BE2C (cell line): ENCODE measurements around the gene TRMT2A.

Experiments used
- DNase-seq: peaks from one replicate; pipeline ENCODE4 v3.0.0-alpha.2; 2020
- H3K27me3 ChIP-seq: fragments of 250-450 bp; sonication (Bioruptor Pico); 2 replicates; pipeline ENCODE4 v1.5.1; 2020; ENCODE audit warnings: mild to moderate bottlenecking
- H3K36me3 ChIP-seq: fragments of 250-450 bp; sonication (Bioruptor Pico); 2 replicates; pipeline ENCODE4 v1.5.1; 2020; ENCODE audit warnings: mild to moderate bottlenecking
- H3K4me1 ChIP-seq: fragments of 250-450 bp; sonication (Bioruptor Pico); 2 replicates; pipeline ENCODE4 v1.5.1; 2020
- H3K4me3 ChIP-seq: 2 replicates; pipeline ENCODE4 v1.5.1; 2011; ENCODE audit warnings: low read depth, low read length
- H3K9me3 ChIP-seq: fragments of 250-450 bp; sonication (Bioruptor Pico); 2 replicates; pipeline ENCODE4 v1.5.1; 2020
- TF ChIP-seq, protein P1 (sequence below): IDR thresholded peaks from 2 replicates; pipeline ENCODE4 v1.5.1; 2012; ENCODE audit warnings: mild to moderate bottlenecking, low read depth, low read length

Gene TRMT2A

DNA sequence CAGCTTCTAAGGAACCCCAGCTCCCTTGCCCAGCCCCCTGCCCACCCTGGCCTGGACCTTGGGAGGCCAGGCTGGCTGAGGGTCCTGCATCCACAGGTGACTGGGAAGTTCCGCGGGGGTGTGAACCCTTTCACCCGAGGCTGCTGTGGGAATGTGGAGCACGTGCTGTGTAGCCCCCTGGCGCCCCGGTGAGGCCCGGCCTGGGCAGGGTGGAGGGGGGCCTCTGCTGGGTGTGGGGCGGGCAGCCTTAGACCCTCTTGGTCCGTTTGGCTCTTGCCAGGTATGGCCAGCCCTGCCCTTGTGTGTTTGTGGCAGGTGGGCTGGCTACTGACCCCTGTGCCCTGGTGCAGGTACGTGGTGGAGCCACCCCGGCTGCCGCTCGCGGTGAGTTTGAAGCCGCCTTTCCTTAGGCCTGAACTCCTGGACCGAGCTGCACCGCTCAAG is 23.5 kb upstream of the TRMT2A start:
- H3K4me3 ChIP-seq: no peak overlapping the region
- H3K36me3 ChIP-seq: peaks cover 31% of the 10 kb centered on the region
- no peaks in the 10 kb centered on the region for H3K27me3 ChIP-seq
- TF ChIP-seq, protein P1, sequence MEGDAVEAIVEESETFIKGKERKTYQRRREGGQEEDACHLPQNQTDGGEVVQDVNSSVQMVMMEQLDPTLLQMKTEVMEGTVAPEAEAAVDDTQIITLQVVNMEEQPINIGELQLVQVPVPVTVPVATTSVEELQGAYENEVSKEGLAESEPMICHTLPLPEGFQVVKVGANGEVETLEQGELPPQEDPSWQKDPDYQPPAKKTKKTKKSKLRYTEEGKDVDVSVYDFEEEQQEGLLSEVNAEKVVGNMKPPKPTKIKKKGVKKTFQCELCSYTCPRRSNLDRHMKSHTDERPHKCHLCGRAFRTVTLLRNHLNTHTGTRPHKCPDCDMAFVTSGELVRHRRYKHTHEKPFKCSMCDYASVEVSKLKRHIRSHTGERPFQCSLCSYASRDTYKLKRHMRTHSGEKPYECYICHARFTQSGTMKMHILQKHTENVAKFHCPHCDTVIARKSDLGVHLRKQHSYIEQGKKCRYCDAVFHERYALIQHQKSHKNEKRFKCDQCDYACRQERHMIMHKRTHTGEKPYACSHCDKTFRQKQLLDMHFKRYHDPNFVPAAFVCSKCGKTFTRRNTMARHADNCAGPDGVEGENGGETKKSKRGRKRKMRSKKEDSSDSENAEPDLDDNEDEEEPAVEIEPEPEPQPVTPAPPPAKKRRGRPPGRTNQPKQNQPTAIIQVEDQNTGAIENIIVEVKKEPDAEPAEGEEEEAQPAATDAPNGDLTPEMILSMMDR: no peak
- no peaks in the 10 kb centered on the region for H3K9me3 ChIP-seq
- DNase-seq: no peak
- H3K4me1 ChIP-seq: peaks cover 28% of the 10 kb centered on the region

- Histone ChIP-seq H3K27me3 (no peaks in the 10 kb centered on the region), H3K36me3 (peaks cover 26% of the 10 kb centered on the region), H3K4me3 (no peak overlapping the region), H3K9me3 (no peaks in the 10 kb centered on the region), H3K4me1 (peaks cover 33% of the 10 kb centered on the region)
- TF ChIP-seq, protein P1: no peak
- DNase-seq: no peak
Measured at GRCh38 chr22:20140107-20140445, 23.1 kb upstream of the TRMT2A start.

DNA sequence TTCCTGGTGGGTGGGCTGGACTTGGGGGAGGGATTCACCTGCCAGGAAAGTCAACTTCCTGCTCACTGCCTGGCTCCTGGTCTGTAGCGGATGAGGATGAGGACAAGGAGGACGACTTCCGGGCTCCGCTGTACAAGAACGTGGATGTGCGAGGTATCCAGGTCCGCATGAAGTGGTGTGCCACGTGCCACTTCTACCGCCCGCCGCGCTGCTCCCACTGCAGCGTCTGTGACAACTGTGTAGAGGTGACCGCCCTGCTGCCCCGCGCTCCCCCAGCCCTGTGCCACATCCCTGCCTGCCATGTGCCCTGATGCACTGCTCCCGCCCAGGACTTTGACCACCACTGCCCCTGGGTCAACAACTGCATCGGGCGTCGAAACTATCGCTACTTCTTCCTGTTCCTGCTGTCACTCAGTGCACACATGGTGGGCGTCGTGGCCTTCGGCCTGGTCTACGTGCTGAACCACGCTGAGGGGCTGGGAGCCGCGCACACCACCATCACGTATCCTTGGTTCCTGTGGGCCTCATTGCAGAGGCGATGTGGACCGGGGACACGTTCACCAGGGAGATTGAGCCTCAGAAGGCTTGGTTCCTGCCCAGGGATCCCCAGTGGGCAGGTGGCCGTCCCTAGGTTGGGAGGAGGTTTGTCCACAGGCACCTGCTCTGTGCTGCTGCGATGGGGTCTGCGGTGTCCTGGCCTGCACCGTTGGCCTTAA is 22.5 kb upstream of the TRMT2A start:
- Histone ChIP-seq H3K36me3 (peaks cover 25% of the 10 kb centered on the region), H3K4me3 (no peak overlapping the region), H3K9me3 (no peaks in the 10 kb centered on the region), H3K27me3 (no peaks in the 10 kb centered on the region), H3K4me1 (peaks cover 35% of the 10 kb centered on the region)
- DNase-seq: no peak
- TF ChIP-seq, protein P1: no peak

DNA sequence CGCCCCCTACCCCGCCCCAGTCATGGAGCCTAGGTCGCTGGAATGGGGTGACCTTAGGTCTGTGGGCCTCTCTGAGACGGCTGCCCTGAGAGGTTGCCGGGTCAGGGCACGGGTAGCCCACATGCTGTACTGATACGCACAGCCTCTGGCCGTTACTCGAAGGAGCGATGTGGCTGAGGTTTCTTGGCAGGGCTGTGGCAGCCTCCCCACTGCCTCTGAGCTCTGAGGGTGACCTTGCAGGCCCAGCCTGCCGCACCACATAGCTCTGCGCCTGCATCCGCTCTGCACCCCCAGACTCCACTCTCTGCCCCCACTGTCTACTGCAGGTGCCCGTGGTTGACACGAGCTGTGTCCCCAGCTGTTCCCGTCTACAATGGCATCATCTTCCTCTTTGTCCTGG is 21.8 kb upstream of the TRMT2A start:
- TF ChIP-seq, protein P1: no peak
- H3K9me3 ChIP-seq: no peaks in the 10 kb centered on the region
- peaks cover 25% of the 10 kb centered on the region for H3K36me3 ChIP-seq
- H3K4me3 ChIP-seq: no peak overlapping the region
- peaks cover 35% of the 10 kb centered on the region for H3K4me1 ChIP-seq
- no peak for DNase-seq
- H3K27me3 ChIP-seq: no peaks in the 10 kb centered on the region

DNA sequence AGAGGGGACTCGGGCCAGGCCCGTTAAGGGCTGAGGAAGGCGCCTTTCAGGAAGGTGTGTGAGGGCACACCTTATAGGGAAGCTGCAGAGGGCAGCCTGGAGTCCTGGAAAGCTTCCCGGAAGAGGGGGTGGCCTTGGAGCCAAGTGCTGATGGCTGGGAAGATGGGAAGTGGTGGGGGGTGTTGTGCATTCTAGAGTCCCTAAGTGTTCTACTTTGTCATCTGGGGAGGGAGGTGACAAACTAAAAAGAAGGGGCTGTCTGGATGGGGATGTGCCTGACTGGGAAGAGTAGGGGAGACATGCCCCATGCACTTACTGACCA is 21.4 kb upstream of the TRMT2A start:
- H3K9me3 ChIP-seq: no peaks in the 10 kb centered on the region
- H3K4me1 ChIP-seq: peaks cover 35% of the 10 kb centered on the region
- H3K36me3 ChIP-seq: peaks cover 25% of the 10 kb centered on the region
- no peak for DNase-seq
- H3K4me3 ChIP-seq: no peak overlapping the region
- H3K27me3 ChIP-seq: no peaks in the 10 kb centered on the region
- TF ChIP-seq, protein P1: no peak

GRCh38 chr22:20137671-20138416 is 20.8 kb upstream of the TRMT2A start:
- TF ChIP-seq, protein P1: no peak
- H3K27me3 ChIP-seq: no peaks in the 10 kb centered on the region
- H3K9me3 ChIP-seq: no peaks in the 10 kb centered on the region
- peaks cover 22% of the 10 kb centered on the region for H3K36me3 ChIP-seq
- peaks cover 35% of the 10 kb centered on the region for H3K4me1 ChIP-seq
- H3K4me3 ChIP-seq: no peak overlapping the region
- DNase-seq: no peak
